B cell (primary cell): ENCODE measurements around the gene PEX11G. TPM values are rescaled to one million over a fixed set of nuclear protein-coding genes. Genes with fewer than 3 reads are reported as not detected.

Source experiments
- ATAC-seq: fragments of 200-7000 bp; cut with Tn5 transposase; one replicate; pipeline ENCODE4 v1.10.0; 2021; ENCODE audit warnings: low read depth, mild to moderate bottlenecking, moderate number of reproducible peaks, moderate library complexity
- CTCF ChIA-PET: fragments of 350-600 bp; sonication (Branson Sonifier 250); formaldehyde crosslinking; loops from one replicate; lab custom pipeline; 2021; ENCODE audit warnings: antibody characterized with exemption, inconsistent platforms; lab: Charles Lee
- POLR2A ChIA-PET: fragments of 350-600 bp; sonication (Branson Sonifier 250); formaldehyde crosslinking; loops from one replicate; lab custom pipeline; 2021; ENCODE audit warnings: antibody characterized with exemption; lab: Charles Lee
- DNase-seq: peaks from one replicate; pipeline ENCODE4 v3.0.0; 2013
- H2AFZ ChIP-seq: 2 replicates; pipeline ENCODE4 v1.6.1; 2012; ENCODE audit warnings: mild to moderate bottlenecking, low read depth, low read length; ENCODE audit not compliant: insufficient read depth, poor library complexity, severe bottlenecking
- H3K27ac ChIP-seq, 2 donors: 1 replicate in 1 of 2; 2 replicates in 1 of 2; pipeline ENCODE4 v1.5.1; 2012 to 2013; ENCODE audit warnings: low read length in 2 of 2, mild to moderate bottlenecking in 2 of 2, moderate library complexity in 1 of 2
- H3K27me3 ChIP-seq, 4 experiments: fragments of 200-600 bp in 1 of 4; sonication (generic) in 1 of 4; replicated peaks in 1 of 4; 1 replicate in 2 of 4; 2 replicates in 2 of 4; pipeline versions ENCODE4 v1.6.1 to v1.7.0; 2013 to 2016; ENCODE audit warnings: low read length in 3 of 4, mild to moderate bottlenecking in 2 of 4, mixed read lengths in 1 of 4, moderate library complexity in 1 of 4; ENCODE audit not compliant: insufficient read depth in 4 of 4, control insufficient read depth in 3 of 4; ENCODE audit errors: control extremely low read depth in 1 of 4
- H3K36me3 ChIP-seq, 2 experiments: replicated peaks in 1 of 2; 1 replicate in 1 of 2; 2 replicates in 1 of 2; pipeline versions ENCODE4 v1.6.1 to v1.7.1; 2013; ENCODE audit warnings: low read length in 1 of 2; ENCODE audit not compliant: insufficient read depth in 2 of 2, control insufficient read depth in 1 of 2; ENCODE audit errors: control extremely low read depth in 1 of 2, extremely low read depth in 1 of 2
- H3K4me1 ChIP-seq, 2 donors: fragments of 200-600 bp in 1 of 2; sonication (generic) in 1 of 2; 1 replicate in 1 of 2; 2 replicates in 1 of 2; pipeline versions ENCODE4 v1.5.1 to v1.6.1; 2013 to 2017; ENCODE audit warnings: low read length in 2 of 2; ENCODE audit not compliant: control insufficient read depth in 2 of 2, insufficient read depth in 2 of 2
- H3K4me2 ChIP-seq: replicated peaks from 2 replicates; pipeline ENCODE3; 2012; ENCODE audit warnings: mild to moderate bottlenecking, low read depth, low read length; ENCODE audit not compliant: poor library complexity, severe bottlenecking
- H3K4me3 ChIP-seq, 5 experiments: fragments of 200-600 bp in 1 of 5; sonication (generic) in 1 of 5; 1 replicate in 3 of 5; 2 replicates in 2 of 5; pipeline versions ENCODE4 v1.5.1 to v1.7.0; 2011 to 2016; ENCODE audit warnings: low read length in 4 of 5, mild to moderate bottlenecking in 4 of 5, low read depth in 2 of 5, control low read depth in 1 of 5, moderate library complexity in 1 of 5; ENCODE audit not compliant: insufficient read depth in 1 of 5; ENCODE audit errors: control extremely low read depth in 1 of 5, extremely low read depth in 1 of 5
- H3K79me2 ChIP-seq: fragments of 200-600 bp; sonication (generic); one replicate; pipeline ENCODE4 v1.6.0; 2016; ENCODE audit warnings: low read length; ENCODE audit not compliant: control insufficient read depth, insufficient read depth
- H3K9ac ChIP-seq: fragments of 200-600 bp; sonication (generic); 2 replicates; pipeline ENCODE4 v1.6.1; 2017; ENCODE audit warnings: mild to moderate bottlenecking, low read length, moderate library complexity
- H3K9me3 ChIP-seq, 3 donors: one replicate each; pipeline versions ENCODE4 v1.6.1 to v1.7.1; 2013; ENCODE audit warnings: low read length in 2 of 3; ENCODE audit not compliant: control insufficient read depth in 2 of 3, insufficient read depth in 1 of 3; ENCODE audit errors: control extremely low read depth in 1 of 3
- H4K20me1 ChIP-seq: 2 replicates; pipeline ENCODE4 v1.6.0; 2012; ENCODE audit warnings: mild to moderate bottlenecking, low read length; ENCODE audit not compliant: insufficient read depth, control insufficient read depth, poor library complexity, severe bottlenecking
- H3K27ac Mint-ChIP-seq: one replicate; pipeline ENCODE4 v1.8.0; 2021; ENCODE audit warnings: mixed read lengths
- H3K27me3 Mint-ChIP-seq: one replicate; pipeline ENCODE4 v1.8.0; 2021; ENCODE audit warnings: mixed read lengths
- H3K4me1 Mint-ChIP-seq: one replicate; pipeline ENCODE4 v1.8.0; 2021; ENCODE audit warnings: mixed read lengths
- H3K4me3 Mint-ChIP-seq: one replicate; pipeline ENCODE4 v1.8.0; 2021; ENCODE audit warnings: mixed read lengths
- H3K9me3 Mint-ChIP-seq: one replicate; pipeline ENCODE4 v1.8.0; 2022; ENCODE audit warnings: mixed read lengths; ENCODE audit not compliant: insufficient read depth
- EZH2 ChIP-seq: IDR thresholded peaks from 2 replicates; pipeline ENCODE4 v1.6.1; 2012; ENCODE audit warnings: borderline replicate concordance, low read depth, mild to moderate bottlenecking, moderate library complexity, low read length; ENCODE audit not compliant: insufficient read depth, poor library complexity, severe bottlenecking
- WGBS: methylation state at CpG from one replicate; pipeline ENCODE4 v1.1.5; 2013; ENCODE audit warnings: missing lambda C conversion rate; ENCODE audit not compliant: insufficient coverage; 5-methylcytosine and 5-hydroxymethylcytosine counted together
- intact Hi-C: fragments of 100-400 bp; cut with micrococcal nuclease; formaldehyde crosslinking; loops from one replicate; pipeline ENCODE4 v1.10.0; 2022
- polyA plus RNA-seq: library from polyadenylated mRNA; depleted of rRNA; stranded (reverse); fragments of >200 nt; gene quantifications from 2 replicates; pipeline ENCODE4 v1.2.3, GENCODE V29; 2012
- total RNA-seq, 2 donors: library from RNA; stranded (reverse); fragments of 120-200 nt in 1 of 2; gene quantifications; 1 replicate in 1 of 2; 2 replicates in 1 of 2; pipeline versions ENCODE4 v1.2.3 to v1.2.4, GENCODE V29; 2013 to 2022
- TF ChIP-seq, protein P1 (sequence below): fragments of 200-600 bp; IDR thresholded peaks from one replicate; pipeline ENCODE4 v1.8.0; 2022; ENCODE audit warnings: antibody characterized with exemption, mild to moderate bottlenecking

The PEX11G gene
- total and polyA plus RNA-seq, 2 donors (not counting 1 experiment from before 2014, with no cell fraction given) = 0.40 to 0.62 TPM

DNA sequence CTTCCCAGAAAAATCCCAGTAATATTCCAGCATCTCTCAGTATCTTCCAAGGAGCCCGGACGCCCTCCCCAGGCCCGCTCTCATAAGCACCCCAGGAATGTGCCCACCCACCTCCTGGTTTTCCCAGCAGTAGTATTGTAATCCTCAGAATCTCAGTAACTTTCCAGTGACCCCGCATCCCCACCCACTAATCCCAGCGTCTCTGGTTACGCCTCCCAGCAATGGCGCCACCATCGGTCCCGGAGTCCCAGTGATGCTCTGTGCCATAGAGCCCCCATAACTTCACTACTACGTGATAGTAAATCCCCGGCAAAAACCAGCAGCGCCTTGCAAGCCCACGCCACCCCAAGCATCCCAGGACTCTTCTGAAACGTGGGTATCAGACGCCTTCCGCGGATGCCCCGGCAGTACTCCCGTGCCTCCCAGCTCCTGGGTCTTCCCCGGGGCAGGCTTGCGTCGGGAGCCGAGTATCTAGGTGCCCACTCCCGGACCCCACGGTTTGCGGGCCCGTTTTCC, 45.8 kb upstream of the PEX11G start:
- no peaks in the 10 kb centered on the region for H3K27me3 ChIP-seq
- TF ChIP-seq EZH2 = no peak
- TF ChIP-seq, protein P1, sequence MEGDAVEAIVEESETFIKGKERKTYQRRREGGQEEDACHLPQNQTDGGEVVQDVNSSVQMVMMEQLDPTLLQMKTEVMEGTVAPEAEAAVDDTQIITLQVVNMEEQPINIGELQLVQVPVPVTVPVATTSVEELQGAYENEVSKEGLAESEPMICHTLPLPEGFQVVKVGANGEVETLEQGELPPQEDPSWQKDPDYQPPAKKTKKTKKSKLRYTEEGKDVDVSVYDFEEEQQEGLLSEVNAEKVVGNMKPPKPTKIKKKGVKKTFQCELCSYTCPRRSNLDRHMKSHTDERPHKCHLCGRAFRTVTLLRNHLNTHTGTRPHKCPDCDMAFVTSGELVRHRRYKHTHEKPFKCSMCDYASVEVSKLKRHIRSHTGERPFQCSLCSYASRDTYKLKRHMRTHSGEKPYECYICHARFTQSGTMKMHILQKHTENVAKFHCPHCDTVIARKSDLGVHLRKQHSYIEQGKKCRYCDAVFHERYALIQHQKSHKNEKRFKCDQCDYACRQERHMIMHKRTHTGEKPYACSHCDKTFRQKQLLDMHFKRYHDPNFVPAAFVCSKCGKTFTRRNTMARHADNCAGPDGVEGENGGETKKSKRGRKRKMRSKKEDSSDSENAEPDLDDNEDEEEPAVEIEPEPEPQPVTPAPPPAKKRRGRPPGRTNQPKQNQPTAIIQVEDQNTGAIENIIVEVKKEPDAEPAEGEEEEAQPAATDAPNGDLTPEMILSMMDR = no peak
- DNase-seq = peak; percentile 64
- peak overlapping the region; percentile 36 to 96 (median 91) for H3K4me3 ChIP-seq
- intact Hi-C loops = loop anchor here (1.0 to 2.0 kb wide), 6 partner anchors 12 to 94 kb away; partner anchors contain the start of genes MCOLN1, PET100, PEX11G and XAB2
- H3K27ac ChIP-seq = peak overlapping the region; percentile 59 to 83
- peak overlapping the region; percentile 96 for H3K27ac Mint-ChIP-seq
- H3K9me3 Mint-ChIP-seq = no peaks in the 10 kb centered on the region
- H4K20me1 ChIP-seq = no peaks in the 10 kb centered on the region
- ChIA-PET CTCF (interaction anchor here (1.6 to 1.7 kb wide), 2 partner anchors 13 to 34 kb away, joined by 5 to 6 read pairs; partner anchors contain the start of gene MCOLN1), POLR2A (interaction anchor here (0.5 to 3.0 kb wide), 5 partner anchors 12 to 103 kb away, joined by 3 to 24 read pairs (median 3); partner anchors contain the start of genes MCOLN1 and STXBP2)
- peak overlapping the region; percentile 96 for H3K9ac ChIP-seq
- H3K4me2 ChIP-seq = peak overlapping the region; percentile 99
- peak overlapping the region; percentile 85 for H2AFZ ChIP-seq
- H3K36me3 ChIP-seq = peaks cover 0 to 11% of the 10 kb centered on the region in 2 experiments
- peak overlapping the region; percentile 97 for H3K4me3 Mint-ChIP-seq
- H3K4me1 Mint-ChIP-seq = peaks cover 21% of the 10 kb centered on the region
- WGBS = under 1% methylated on average over 23 of the region's 27 CpGs
- H3K4me1 ChIP-seq = peaks cover 10 to 34% of the 10 kb centered on the region in 2 donors
- peaks cover 10% of the 10 kb centered on the region for H3K79me2 ChIP-seq
- H3K27me3 Mint-ChIP-seq = no peaks in the 10 kb centered on the region
- peak; percentile 1 for ATAC-seq
- H3K9me3 ChIP-seq = no peaks in the 10 kb centered on the region
